Tongue (tissue), 2 donors: Measurements from ENCODE around the gene RABEP2. TPM values are rescaled to one million over a fixed set of nuclear protein-coding genes. Genes with fewer than 3 reads are reported as not detected.
"Not testable (repeated sequence)": the region's sequence is repeated elsewhere in the genome, so short reads cannot be mapped to it uniquely, and the experiment has no call there.

Experiments
- DNase-seq: peaks from one replicate; pipeline ENCODE4 v3.0.0-alpha.2; 2015
- total RNA-seq: library from RNA; depleted of rRNA; stranded (reverse); fragments of >200 nt; gene quantifications from one replicate; pipeline ENCODE4 v1.2.3, GENCODE V29; 2014

Gene RABEP2
- total RNA-seq: 30.7 TPM

DNA sequence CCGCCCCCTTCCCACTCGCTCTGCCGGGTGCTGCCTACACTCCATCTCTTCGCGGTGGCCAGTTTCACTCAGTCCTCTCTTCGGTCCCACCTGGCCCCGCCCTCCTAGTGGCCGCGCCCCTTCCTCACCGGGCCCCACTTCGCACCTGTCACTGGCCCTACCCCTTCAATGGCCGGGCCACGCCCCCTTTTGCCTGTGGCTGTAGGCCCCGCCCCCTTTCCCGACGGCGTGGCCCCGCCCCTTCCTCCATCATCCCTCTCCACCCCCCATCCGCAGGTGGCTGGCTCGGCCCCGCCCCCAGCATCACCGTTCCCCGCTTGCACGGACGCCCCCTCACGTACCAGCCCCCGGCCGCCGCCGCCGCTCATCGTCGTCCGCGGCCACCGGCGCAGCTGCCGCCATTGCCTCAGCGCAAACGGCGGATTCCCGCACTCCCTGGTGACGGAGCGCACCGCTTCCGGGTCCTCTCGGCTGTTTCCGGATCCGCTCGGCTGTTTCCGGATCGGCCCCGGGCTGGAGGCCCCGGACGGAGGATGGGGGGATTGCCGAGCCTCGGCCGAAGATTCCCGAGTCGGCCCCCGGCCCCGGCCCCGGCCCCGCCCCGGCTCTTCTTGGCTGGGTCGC, at the start of gene RABEP2:
Gene RABEP2 (minus strand): TSS at position 477 of the 624 bp plus-strand sequence. CDS start 75 bp downstream, at position 402.
- DNase-seq: peak; percentile 97

GRCh38 chr16:28974437-28975157, 49.6 kb upstream of the RABEP2 start, which contains the start of gene SPNS1:
TSS of gene SPNS1 (plus strand) at chr16:28974778. CDS start at chr16:28975152, 374 bp downstream.
- DNase-seq: peak; percentile 98

GRCh38 chr16:28974007-28974436, 49.0 kb upstream of the RABEP2 start:
- peak; percentile 76 for DNase-seq

DNA sequence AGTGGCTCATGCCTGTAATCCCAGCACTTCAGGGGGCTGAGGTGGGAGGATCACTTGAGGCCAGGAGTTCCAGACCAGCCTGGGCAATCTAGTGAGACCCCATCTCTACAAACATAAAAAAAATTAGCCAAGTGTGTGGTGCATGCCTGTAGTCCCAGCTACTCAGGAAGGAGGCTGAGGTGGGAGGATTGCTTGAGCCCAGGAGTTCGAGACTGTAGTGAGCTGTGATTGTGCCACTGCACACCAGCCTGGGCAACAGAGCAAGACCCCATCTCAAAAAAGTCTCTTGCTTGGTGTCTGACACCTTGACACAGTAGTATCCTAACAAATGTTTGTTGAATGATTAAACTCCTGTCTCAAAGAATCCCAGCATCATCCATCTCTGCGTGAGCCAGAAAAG, 44.7 kb upstream of the RABEP2 start:
- DNase-seq: not testable (repeated sequence)

DNA sequence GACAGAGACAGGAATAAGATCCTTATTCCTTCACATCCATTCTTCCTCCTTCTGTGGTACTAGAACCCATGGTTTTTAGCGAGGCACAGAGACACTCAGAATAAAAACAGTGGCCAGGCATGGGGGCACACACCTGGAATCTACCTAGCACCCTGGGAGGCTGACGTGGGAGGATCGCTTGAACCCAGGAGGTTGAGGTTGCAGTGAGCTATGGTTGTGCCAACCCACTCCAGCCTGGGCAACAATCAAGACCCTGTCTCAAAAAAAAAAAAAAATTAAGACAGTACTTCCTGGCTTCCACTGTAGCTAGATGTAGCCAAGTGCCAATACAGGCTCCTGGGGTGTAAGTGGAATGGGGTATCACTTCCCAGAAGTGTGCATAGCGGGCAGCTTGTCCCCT, 42.1 kb upstream of the RABEP2 start:
- no peak for DNase-seq

- DNase-seq: no peak
Measured at GRCh38 chr16:28964496-28964895, 39.5 kb upstream of the RABEP2 start.

DNA sequence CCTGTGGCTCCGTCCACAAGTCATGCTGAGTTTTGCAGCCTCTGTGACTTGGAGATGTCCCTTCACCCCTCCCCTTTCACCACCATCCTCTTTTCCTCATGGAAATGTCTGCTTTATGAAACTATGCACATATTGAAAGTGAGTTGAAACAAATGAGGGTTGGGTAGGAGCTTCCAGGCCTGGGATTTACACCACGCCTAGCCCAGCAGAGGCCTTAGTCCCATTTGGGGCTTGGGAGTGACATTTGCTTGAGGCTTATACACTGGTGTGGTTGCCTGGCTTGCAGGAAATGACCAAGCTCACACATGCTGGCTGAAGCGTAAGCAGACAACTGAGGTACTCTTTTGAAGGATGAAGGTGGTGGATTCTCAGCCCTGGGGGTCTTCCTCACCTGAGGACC, 39.0 kb upstream of the RABEP2 start:
- no peak for DNase-seq

GRCh38 chr16:28958836-28959235, 33.8 kb upstream of the RABEP2 start:
- DNase-seq: no peak

GRCh38 chr16:28958216-28958615, 33.2 kb upstream of the RABEP2 start:
- no peak for DNase-seq

GRCh38 chr16:28951410-28951943, 26.4 kb upstream of the RABEP2 start:
- DNase-seq: no peak

DNA sequence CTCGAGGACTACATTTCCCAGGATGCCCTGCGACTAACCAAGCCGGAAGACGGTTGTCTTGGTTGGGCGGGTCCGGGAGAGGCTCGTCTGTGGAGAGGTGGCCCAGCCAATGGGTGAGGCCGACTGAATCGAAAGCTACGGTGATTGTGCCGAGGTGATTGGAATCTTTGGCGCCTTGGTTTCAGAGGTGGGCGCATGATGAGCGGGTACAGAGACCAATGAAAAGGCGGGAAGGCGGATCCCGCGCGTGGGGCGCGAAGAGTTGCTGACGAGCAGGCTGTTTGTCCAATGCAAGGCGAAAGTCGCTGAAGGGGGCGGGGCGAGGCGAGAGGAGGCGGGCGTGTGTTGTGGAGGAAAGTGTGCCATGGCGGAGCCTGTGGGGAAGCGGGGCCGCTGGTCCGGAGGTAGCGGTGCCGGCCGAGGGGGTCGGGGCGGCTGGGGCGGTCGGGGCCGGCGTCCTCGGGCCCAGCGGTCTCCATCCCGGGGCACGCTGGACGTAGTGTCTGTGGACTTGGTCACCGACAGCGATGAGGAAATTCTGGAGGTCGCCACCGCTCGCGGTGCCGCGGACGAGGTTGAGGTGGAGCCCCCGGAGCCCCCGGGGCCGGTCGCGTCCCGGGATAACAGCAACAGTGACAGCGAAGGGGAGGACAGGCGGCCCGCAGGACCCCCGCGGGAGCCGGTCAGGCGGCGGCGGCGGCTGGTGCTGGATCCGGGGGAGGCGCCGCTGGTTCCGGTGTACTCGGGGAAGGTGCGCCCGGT, 25.8 kb upstream of the RABEP2 start, which contains the start of gene NFATC2IP:
Gene NFATC2IP (plus strand): TSS at position 290 of the 762 bp plus-strand sequence. CDS start 75 bp downstream, at position 365.
- DNase-seq: peak; percentile 100

- no peak for DNase-seq
Measured at GRCh38 chr16:28946681-28947080, 21.6 kb upstream of the RABEP2 start.

DNA sequence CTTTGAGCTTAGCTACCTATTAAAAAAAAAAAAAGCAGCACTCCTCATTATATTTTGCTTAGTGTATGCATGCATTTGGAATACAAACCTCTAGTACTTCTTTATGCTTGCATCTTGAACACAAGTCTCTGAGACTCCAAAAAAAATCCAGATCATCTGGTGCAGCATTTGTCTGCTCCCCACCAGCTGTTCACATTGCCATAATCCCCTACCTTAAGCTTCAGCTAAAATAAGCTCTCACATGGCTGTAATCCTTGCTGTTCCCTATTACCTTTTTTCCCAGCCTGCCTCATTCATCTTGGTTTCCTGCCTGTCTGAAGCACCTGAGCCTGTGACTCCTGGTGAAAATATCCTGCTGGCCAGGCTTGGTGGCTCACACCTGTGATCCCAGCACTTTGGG, 18.2 kb upstream of the RABEP2 start:
- DNase-seq: peak; percentile 13

DNA sequence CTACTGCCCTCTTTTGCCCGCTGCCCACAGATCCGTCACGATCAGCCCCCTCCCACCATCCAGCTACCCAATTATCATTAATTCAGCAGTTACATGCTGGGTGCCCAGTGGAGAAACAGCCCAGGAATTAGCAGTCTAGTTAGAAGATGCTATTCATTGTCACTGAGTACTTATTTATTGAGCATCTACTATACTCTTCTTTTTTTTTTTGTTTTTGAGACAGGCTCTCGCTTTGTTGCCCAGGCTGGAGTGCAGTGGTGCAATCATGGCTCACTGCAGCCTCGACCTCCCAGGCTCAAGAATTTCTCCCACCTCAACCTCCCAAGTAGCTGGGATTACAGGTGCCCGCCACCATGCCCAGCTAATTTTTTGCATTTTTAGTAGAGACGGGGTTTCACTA, 14.8 kb upstream of the RABEP2 start:
- DNase-seq: not testable (repeated sequence)

GRCh38 chr16:28938721-28939120, 13.7 kb upstream of the RABEP2 start:
- no peak for DNase-seq

- DNase-seq: no peak
Measured at GRCh38 chr16:28937222-28937876, 12.3 kb upstream of the RABEP2 start.

DNA sequence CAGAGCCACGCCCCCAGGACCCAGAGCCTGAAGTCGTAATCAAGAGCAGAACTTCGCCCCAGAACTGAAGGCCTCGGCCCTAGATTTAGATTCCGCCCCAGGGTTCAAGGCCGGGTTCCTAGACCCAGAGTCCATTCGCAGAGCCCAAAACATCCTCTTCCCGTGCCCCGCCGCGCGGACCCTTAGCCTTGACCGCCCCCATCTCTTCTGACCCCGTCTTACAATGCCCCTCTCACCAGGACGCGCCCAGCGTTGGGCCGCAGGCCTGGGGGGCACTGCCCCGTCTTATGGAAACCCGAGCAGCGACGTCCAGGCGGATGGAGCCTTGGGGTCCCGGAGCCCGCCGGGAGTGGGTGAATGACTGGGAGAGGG, 11.7 kb upstream of the RABEP2 start:
- no peak for DNase-seq

- peak; percentile 77 for DNase-seq
Measured at GRCh38 chr16:28935924-28936783, 11.1 kb upstream of the RABEP2 start.

DNA sequence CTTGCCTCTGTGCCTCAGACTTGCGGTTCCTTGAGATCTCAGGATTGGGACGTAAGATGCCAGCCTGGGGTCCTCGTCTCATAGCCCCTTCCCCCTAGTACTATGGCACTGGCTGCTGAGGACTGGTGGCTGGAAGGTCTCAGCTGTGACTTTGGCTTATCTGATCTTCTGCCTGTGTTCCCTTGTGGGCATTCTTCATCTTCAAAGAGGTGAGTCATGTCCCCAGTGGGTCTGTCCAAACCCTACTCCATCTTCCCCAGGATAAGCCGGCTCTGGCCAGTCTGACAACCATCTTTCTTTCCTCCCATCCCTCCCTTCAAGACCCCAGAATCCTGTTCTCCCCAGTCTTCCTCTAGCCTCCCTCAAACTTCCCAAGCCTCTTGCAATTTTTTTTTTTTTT, 10.3 kb upstream of the RABEP2 start:
- no peak for DNase-seq

DNA sequence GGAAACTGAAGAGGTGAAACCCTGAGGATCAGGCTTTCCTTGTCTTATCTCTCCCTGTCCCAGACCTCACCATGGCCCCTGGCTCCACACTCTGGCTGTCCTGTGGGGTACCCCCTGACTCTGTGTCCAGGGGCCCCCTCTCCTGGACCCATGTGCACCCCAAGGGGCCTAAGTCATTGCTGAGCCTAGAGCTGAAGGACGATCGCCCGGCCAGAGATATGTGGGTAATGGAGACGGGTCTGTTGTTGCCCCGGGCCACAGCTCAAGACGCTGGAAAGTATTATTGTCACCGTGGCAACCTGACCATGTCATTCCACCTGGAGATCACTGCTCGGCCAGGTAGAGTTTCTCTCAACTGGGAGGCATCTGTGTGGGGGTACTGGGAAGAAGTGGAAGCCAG, 8.1 kb upstream of the RABEP2 start:
- DNase-seq: no peak
